Hypothalamus (tissue), 51 donors: ENCODE data around the gene SYT7.
A peak's percentile ranks its signal among the peaks of the same experiment; 100 is the strongest.
"Not testable (repeated sequence)": the region's sequence is repeated elsewhere in the genome, so short reads cannot be mapped to it uniquely, and the experiment has no call there.

Experiments used
- DNase-seq, 51 donors: peaks; one replicate each; lab custom pipeline; 2025; lab: John Stamatoyannopoulos, UW

SYT7 gene

DNA sequence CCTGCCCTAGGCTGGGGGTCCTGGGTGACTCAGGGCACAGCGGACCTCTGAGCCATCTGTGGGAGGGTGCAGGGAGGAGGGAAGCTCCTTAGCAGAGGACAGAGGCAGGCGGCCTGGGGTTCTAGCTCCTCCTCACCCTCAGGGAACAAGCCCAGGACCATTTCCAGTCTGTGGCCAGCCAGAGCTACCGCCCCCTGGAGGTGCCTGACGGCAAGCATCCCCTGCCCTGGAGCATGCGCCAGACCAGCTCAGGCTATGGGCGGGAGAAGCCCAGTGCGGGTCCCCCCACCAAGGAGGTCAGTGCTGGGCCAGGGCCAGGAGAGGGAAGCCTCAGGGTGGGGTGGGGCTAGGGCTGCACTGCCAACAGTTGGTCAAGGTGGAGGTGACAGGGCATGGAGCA lies 98.4 kb downstream of the SYT7 start:
- no peak for DNase-seq

DNA sequence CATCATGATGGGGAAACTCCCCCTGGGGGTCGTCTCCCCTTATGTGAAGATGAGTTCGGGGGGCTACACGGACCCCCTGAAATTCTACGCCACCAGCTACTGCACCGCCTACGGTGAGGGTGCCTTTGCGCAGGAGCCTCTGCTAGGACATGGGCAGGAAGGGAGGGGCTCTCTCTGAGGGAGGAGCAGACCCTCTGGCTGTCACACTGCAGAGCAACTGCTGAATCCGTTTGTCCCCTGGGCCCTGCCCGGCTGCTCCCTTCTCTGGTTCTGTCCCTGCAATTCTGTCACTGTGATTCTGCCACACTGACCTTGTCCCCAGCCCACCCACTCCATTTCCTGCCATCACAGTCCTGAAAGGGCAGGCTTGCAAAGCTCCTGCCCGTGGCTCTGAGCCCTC lies 99.1 kb downstream of the SYT7 start:
- DNase-seq, result no peak

DNA sequence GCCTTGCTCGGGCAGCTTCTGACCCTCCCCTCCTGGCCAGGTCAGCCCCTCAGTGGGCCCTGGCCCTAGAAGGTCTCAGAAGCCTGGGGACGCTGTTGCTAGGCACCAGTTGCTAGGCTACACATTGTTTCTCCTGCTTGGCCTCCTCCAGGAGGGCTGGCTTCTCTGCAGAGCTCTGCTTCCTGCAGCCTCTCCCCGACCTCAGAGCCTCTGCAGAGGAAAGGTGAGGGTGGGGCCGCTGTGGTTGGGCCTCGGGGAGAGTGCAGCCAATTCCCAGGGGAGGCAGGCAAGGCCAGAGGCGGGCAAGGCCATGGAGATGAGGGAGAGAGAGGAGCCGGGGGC lies 99.9 kb downstream of the SYT7 start:
- DNase-seq, result peak in 13 of 51 donors; percentile 6 to 49 (median 23)

DNA sequence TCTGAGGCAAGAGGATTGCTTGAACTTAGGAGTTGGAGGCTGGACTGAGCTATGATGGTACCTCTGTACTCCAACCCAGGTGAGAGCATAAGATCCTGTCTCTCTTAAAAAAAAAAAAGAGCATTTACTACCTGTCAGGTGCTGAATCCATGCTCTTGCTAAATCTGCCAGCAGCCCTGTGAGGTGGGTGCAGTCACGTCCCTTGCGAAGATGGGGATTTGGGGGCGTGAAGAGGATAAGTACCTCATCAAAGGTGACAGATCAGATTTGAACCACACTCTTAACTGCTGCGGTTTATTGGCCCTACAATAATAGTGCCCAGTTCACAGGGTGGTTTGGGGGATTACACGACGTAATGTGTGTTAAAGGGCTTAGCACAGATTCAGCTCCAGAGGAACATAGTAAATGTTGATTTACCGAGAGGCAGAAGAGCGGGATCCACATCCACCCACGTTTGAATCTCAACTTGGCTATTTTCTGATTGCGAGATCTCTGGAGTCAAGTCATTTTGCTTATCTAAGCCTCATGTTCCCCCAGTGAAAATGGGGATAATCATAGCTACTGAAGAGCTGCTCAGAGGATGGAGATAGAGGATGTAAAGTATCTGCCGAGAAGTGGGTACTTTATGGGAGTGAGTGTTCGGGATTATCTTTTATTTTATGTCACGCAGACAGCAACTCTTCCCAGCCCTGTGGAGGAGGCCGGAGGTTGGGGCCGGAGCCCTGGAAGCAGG lies 100.4 kb downstream of the SYT7 start:
- DNase-seq, result no peak

DNA sequence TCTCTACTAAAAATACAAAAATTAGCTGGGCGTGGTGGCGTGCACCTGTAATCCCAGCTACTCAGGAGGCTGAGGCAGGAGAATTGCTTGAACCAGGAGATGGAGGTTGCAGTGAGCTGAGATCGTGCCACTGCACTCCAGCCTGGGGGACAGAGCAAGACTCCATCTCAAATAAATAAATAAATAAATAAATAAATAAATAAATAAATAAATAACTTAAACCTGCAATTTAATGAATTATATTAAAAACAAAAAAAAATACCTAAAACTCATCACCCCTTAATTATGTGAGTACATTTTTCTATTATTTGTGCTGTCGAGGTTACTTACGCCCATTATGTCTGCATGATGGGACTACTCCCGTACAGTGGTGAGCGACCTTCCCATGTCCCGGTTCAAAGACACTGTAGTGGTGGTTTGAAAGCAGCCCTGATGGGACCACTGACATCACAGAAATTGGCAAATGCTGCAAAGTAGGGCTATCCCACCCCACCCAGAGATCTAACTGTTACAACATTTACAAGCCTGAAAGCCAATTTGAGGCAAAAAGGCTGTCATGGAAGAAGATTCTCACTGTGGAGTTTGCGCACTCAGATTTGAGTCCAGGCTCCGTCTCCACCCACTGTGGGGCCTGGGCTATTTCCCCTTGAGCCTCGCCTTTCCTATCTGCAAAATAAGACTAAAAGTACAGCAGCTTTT lies 101.4 kb downstream of the SYT7 start:
- DNase-seq, result not testable (repeated sequence)

DNA sequence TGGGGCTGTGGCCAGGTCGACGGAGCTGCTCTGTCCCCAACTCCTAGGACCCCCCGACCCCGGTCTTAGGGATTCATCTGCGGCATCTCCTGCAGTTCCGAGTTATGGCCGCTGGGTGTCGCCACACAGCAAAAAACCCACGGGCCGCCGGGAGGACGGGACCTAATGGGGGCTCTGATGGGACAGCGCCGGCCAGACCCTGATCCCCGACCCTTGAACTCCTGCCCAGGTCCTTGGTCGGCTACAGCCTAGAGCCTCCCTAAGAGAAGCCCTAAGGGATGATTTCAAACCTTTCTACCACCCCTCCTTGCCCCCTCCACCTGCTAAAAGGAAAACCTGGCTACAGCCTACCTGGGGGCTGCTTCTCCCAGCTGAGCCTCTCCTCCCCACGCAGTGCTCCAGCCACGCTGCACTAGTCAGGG lies 103.1 kb downstream of the SYT7 start:
- peak in 30 of 51 donors; percentile 2 to 57 (median 26) for DNase-seq

DNA sequence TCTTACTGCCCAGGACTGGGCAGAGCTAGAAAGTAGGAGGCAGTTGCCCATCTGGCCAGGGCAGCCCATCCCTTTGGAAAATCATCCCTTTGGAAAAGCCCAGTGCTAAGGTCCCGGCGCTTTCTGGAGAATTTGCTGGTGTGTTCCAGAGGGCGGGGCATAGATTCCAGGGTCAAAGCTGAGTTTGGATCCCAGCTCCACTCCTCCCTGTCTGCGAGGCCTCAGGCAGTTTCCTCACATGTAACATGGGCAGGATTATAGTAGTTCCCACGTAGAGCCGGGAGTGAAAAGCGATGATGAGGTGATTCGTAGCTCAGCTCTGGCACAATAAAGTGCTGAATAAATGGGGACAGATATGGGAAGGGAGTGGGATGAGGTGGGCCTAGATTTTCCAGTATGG lies 103.8 kb downstream of the SYT7 start:
- no peak for DNase-seq

DNA sequence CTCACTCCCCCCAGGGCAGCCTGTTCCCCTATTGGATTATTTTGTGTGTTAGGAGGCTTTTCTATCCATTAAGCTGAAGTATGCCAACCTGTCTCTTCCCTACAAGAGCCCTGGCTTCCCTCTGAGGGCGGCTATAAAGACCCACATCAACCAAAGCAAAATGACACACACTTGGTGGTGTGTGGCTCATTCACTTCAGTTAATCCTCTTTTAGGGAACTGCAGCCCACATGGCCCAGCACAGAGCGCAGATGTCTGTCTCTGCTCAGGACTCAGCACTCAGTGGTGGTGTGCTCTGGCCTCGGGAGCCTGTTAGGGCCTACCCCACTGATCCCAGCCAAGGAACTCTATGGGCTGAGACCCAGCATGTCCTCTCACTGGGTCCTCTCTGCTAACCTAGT lies 104.5 kb downstream of the SYT7 start:
- no peak for DNase-seq

DNA sequence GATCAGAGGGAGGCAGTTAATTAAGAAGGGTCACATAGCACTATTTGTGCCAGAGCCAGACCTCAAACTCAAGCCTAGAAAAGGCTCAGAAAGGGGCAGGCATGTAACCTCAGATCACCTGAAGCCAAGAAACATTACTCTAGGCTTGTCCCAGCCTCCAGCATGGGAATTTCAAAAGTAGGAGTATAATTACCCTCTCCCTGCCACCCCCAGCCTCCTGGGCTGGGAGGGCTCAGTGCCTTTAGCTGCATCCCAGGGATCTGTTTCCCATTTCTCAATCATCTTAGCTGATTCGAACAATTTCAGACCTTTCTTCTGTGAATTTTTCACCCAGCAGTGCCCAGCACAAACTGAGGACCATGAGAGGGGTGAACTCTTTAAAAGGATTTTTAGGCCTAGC lies 105.4 kb downstream of the SYT7 start:
- no peak for DNase-seq

DNA sequence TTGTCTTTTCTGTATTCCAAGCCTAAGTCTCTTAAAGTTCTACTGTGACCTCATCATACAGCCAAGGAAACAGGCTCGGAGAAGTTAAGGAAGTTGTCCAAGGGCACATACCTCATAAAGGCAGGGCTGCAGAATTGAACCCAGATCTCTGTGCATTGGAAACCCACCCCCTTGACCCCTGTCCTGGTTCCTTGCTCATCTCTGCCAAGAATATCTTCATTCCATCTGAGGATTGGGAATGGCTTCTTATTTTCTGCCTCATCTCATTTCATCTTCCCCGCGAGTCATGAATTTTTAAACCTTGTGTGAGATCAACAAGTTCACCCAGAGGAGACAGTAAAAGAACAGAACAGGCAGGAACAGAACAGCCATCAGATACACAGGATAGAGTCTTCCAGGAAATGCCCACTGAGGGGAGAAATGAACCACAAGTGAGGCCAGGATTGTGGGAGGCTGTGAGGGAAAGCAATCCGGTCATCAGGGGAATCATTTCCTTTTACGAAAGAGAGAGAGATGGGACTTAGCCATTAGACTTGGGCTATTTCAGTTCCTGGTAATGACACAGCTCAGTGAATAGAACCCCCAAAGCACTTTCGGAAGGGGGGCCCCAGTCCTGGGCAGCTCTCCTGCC lies 106.7 kb downstream of the SYT7 start:
- no peak for DNase-seq

DNA sequence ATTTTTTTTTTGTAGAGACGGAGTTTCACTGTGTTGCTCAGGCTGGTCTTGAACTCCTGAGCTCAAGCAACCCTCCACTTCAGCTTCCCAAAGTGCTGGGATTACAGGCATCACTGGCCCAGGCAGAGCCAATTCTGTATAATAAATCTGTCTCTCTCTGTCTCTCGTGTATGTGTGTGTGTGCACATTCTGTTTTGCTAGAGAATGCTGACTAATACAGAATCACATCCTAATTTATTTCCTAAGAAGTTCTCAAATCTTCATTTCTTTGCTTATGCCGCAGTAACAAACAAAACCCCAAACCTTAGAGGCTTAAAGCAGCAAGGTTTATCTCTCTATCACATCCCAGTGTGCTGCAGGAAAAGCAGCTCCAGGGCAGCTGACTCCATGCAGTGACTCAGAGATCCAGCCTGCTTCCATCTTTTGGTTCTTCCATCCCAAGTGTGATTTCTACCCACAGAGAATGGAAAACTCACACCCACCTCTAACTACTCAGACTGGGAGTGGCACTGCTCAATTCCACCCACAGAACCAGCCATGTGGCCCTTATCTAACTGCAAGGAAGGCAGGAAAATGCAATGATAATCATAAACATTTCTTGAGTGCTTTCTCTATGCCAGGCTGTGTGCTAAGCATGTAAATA lies 107.4 kb downstream of the SYT7 start:
- peak in 2 of 51 donors; percentile 22 to 55 for DNase-seq

DNA sequence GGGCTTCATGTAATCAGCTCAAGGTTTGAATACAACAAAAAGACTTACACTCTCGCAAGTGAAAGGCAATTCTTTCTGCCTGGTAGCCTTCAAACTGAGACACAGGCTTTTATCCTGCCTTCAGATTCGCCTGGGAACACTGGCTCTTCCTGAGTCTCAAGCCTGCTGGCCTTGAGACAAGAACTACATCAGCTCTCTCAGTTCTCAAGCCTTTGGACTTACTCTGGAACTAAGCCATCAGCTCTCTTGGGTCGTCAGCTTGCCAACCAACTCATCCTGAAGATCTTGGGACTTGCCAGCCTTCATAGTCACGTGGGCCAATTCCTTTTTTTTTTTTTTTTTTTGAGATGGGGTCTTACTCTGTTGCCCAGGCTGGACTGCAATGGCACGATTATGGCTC lies 108.0 kb downstream of the SYT7 start:
- peak in 18 of 51 donors; percentile 8 to 65 (median 42) for DNase-seq

DNA sequence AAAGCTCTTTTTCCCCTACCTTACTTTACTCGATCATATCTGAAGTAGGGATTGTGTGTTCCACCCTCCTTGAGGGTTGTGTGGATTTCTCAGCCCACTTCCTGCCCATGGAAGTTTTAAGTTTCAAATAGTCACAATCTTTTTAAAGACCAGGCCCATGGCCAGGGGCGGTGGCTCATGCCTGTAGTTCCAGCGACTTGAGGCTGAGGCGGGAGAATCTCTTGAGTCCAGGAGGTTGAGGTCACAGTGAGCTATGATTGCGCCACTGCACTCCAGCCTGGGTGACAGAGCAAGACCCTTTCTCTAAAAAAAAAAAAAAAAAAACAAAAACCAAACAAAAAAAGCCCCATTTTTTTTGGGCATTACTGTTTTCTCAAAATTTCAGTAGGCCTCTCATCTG lies 108.6 kb downstream of the SYT7 start:
- DNase-seq, result no peak

DNA sequence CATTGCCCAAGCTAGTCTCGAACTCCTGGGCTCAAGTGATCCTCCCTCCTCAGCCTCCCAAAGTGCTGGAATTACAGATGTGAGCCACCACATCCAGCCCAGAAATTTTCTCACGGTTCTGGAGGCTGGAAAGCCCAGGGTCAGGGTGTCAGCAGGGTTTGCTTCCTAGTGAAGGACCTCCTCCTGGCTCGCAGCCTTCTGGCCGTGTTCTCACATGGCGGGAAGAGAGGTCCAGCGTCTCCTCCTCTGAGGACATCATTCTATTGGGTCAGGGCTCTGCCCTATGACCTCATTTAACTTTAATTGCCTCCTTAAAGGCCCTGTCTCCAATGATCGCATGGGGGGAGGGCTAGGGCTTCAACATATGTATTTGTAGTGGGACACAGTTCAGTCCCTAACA lies 112.9 kb downstream of the SYT7 start:
- no peak for DNase-seq

DNA sequence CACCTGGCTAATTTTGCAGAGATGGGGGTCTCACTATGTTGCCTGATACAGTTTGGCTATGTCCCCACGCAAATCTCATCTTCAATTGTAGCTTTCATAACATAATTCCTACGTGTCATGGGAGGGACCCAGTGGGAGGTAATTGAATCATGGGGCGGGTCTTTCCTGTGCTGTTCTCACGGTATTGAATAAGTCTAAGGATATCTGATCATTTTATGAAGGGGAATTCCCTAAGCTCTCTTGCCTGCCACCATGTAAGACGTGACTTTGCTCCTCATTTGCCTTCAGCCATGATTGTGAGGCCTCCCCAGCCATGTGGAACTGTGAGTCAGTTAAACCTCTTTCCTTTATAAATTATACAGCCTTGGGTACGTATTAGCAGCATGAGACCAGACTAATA lies 113.3 kb downstream of the SYT7 start:
- not testable (repeated sequence) for DNase-seq
